H9 (cell line): Measurements from ENCODE around the gene DEPP1. TPM values are rescaled to one million over a fixed set of nuclear protein-coding genes. Genes with fewer than 3 reads are reported as not detected.

Experiments used
- DNase-seq: peaks from one replicate; pipeline ENCODE4 v3.0.0-alpha.2; 2017
- H2AFZ ChIP-seq: one replicate; pipeline ENCODE4 v1.6.1; 2013; ENCODE audit warnings: mild to moderate bottlenecking, low read length, control low read depth, moderate library complexity
- H2AK5ac ChIP-seq: 2 replicates; pipeline ENCODE4 v1.6.1; 2013; ENCODE audit warnings: low read length, control low read depth, mixed read lengths; ENCODE audit not compliant: insufficient read length
- H2BK120ac ChIP-seq: one replicate; pipeline ENCODE4 v1.6.1; 2013; ENCODE audit warnings: low read depth, mild to moderate bottlenecking, low read length, control low read depth, inconsistent platforms; ENCODE audit not compliant: poor library complexity, severe bottlenecking
- H2BK12ac ChIP-seq: 2 replicates; pipeline ENCODE4 v1.6.1; 2013; ENCODE audit warnings: low read length, control low read depth, mixed read lengths, low read depth; ENCODE audit not compliant: insufficient read length
- H2BK15ac ChIP-seq: 2 replicates; pipeline ENCODE4 v1.6.1; 2013; ENCODE audit warnings: low read depth, low read length, control low read depth
- H2BK20ac ChIP-seq: one replicate; pipeline ENCODE4 v1.6.1; 2013; ENCODE audit warnings: low read depth, mild to moderate bottlenecking, low read length, control low read depth, inconsistent platforms; ENCODE audit not compliant: poor library complexity, severe bottlenecking
- H2BK5ac ChIP-seq: 2 replicates; pipeline ENCODE4 v1.6.1; 2013; ENCODE audit warnings: low read length, control low read depth, mixed read lengths; ENCODE audit not compliant: insufficient read length
- H3K14ac ChIP-seq: 2 replicates; pipeline ENCODE4 v1.6.1; 2013; ENCODE audit warnings: low read length, control low read depth; ENCODE audit not compliant: insufficient read depth
- H3K18ac ChIP-seq: 2 replicates; pipeline ENCODE4 v1.6.1; 2013; ENCODE audit warnings: low read depth, mild to moderate bottlenecking, mixed read lengths, low read length, control low read depth; ENCODE audit not compliant: insufficient read length
- H3K23ac ChIP-seq: 2 replicates; pipeline ENCODE4 v1.6.1; 2013; ENCODE audit warnings: low read length, control low read depth, mixed read lengths, low read depth; ENCODE audit not compliant: insufficient read length
- H3K23me2 ChIP-seq: 2 replicates; pipeline ENCODE4 v1.6.1; 2013; ENCODE audit warnings: low read depth, mild to moderate bottlenecking, mixed read lengths, low read length, control low read depth; ENCODE audit not compliant: insufficient read length, poor library complexity, severe bottlenecking
- H3K27ac ChIP-seq: 2 replicates; pipeline ENCODE4 v1.5.1; 2013; ENCODE audit warnings: low read length, control low read depth, mixed read lengths, low read depth; ENCODE audit not compliant: insufficient read length
- H3K27me3 ChIP-seq: 2 replicates; pipeline ENCODE4 v1.6.1; 2013; ENCODE audit warnings: low read length, control low read depth, inconsistent platforms; ENCODE audit not compliant: insufficient read depth
- H3K4ac ChIP-seq: 2 replicates; pipeline ENCODE4 v1.6.1; 2013; ENCODE audit warnings: low read depth, mild to moderate bottlenecking, control low read depth, inconsistent platforms, low read length, moderate library complexity
- H3K4me1 ChIP-seq: 2 replicates; pipeline ENCODE4 v1.6.1; 2013; ENCODE audit warnings: low read length, control low read depth, inconsistent platforms; ENCODE audit not compliant: insufficient read depth
- H3K4me2 ChIP-seq: 2 replicates; pipeline ENCODE4 v1.6.1; 2013; ENCODE audit warnings: low read length, control low read depth, mixed read lengths; ENCODE audit not compliant: insufficient read length, insufficient read depth
- H3K56ac ChIP-seq: 2 replicates; pipeline ENCODE4 v1.6.1; 2013; ENCODE audit warnings: low read depth, mild to moderate bottlenecking, mixed read lengths, low read length, control low read depth; ENCODE audit not compliant: insufficient read length
- H3K79me1 ChIP-seq: 2 replicates; pipeline ENCODE4 v1.6.1; 2013; ENCODE audit warnings: low read depth, mild to moderate bottlenecking, moderate library complexity, low read length, control low read depth, inconsistent platforms; ENCODE audit not compliant: insufficient read depth, poor library complexity, severe bottlenecking
- H3K79me2 ChIP-seq: 2 replicates; pipeline ENCODE4 v1.6.1; 2013; ENCODE audit warnings: low read length, control low read depth, inconsistent platforms; ENCODE audit not compliant: insufficient read depth
- H3K9ac ChIP-seq: 2 replicates; pipeline ENCODE4 v1.6.1; 2013; ENCODE audit warnings: low read length, control low read depth, mixed read lengths; ENCODE audit not compliant: insufficient read length; ENCODE audit errors: extremely low read depth
- H3K9me3 ChIP-seq: one replicate; pipeline ENCODE4 v1.6.1; 2013; ENCODE audit warnings: low read depth, low read length, inconsistent platforms; ENCODE audit not compliant: control insufficient read depth
- H3T11ph ChIP-seq: one replicate; pipeline ENCODE4 v1.6.1; 2013; ENCODE audit warnings: mild to moderate bottlenecking, low read length, control low read depth, inconsistent platforms
- H4K20me1 ChIP-seq: one replicate; pipeline ENCODE4 v1.6.1; 2013; ENCODE audit not compliant: control insufficient read depth, insufficient read length, insufficient read depth
- H4K5ac ChIP-seq: 2 replicates; pipeline ENCODE4 v1.6.1; 2013; ENCODE audit warnings: low read depth, mild to moderate bottlenecking, mixed read lengths, low read length, control low read depth; ENCODE audit not compliant: insufficient read length
- H4K8ac ChIP-seq: replicated peaks from 2 replicates; pipeline ENCODE4 v1.6.1; 2013; ENCODE audit warnings: low read length, control low read depth, mixed read lengths, low read depth; ENCODE audit not compliant: insufficient read length
- H4K91ac ChIP-seq: 2 replicates; pipeline ENCODE4 v1.6.1; 2013; ENCODE audit warnings: low read depth, mild to moderate bottlenecking, moderate library complexity, mixed read lengths, low read length, control low read depth; ENCODE audit not compliant: insufficient read length
- H3K27ac Mint-ChIP-seq, 3 experiments: 2 replicates in 2 of 3; 3 replicates in 1 of 3; pipeline ENCODE4 v1.8.0; 2020 to 2021; ENCODE audit warnings: mixed read lengths in 3 of 3, mild to moderate bottlenecking in 1 of 3, moderate library complexity in 1 of 3
- H3K27me3 Mint-ChIP-seq: 2 replicates; pipeline ENCODE4 v1.8.0; 2021; ENCODE audit warnings: low read depth, mild to moderate bottlenecking, moderate library complexity, mixed read lengths
- H3K36me3 Mint-ChIP-seq, 3 experiments: 2 replicates in 2 of 3; 3 replicates in 1 of 3; pipeline ENCODE4 v1.8.0; 2020 to 2021; ENCODE audit warnings: low read depth in 3 of 3, mixed read lengths in 3 of 3; ENCODE audit not compliant: insufficient read depth in 1 of 3
- H3K4me1 Mint-ChIP-seq, 2 experiments: 2 replicates each; pipeline ENCODE4 v1.8.0; 2020; ENCODE audit warnings: mixed read lengths in 2 of 2
- H3K4me3 Mint-ChIP-seq, 2 experiments: 2 replicates in 1 of 2; 3 replicates in 1 of 2; pipeline ENCODE4 v1.8.0; 2020 to 2021; ENCODE audit warnings: mild to moderate bottlenecking in 2 of 2, mixed read lengths in 2 of 2, moderate library complexity in 1 of 2
- H3K9me3 Mint-ChIP-seq, 2 experiments: 2 replicates in 1 of 2; 3 replicates in 1 of 2; pipeline ENCODE4 v1.8.0; 2020; ENCODE audit warnings: mild to moderate bottlenecking in 2 of 2, mixed read lengths in 2 of 2, moderate library complexity in 1 of 2
- CTCF ChIP-seq: fragments of 200-600 bp; sonication (generic); conservative IDR thresholded peaks from 3 replicates; pipeline ENCODE4 v1.8.0; 2021; ENCODE audit warnings: antibody characterized with exemption, mild to moderate bottlenecking
- WGBS: extraction: QIAGEN DNeasy Blood & Tissue Kit; methylation state at CpG from one replicate; pipeline ENCODE4 v1.1.7; 2013; ENCODE audit warnings: missing lambda C conversion rate, low lambda C conversion rate, mixed read lengths; ENCODE audit not compliant: insufficient read length; ENCODE audit errors: extremely low coverage; 5-methylcytosine and 5-hydroxymethylcytosine counted together
- total RNA-seq: library from RNA; stranded (reverse); gene quantifications from 2 replicates; pipeline ENCODE4 v1.2.1, GENCODE V29; 2021

The DEPP1 gene
- total RNA-seq, 1 experiment from 2014 or later, result 2.4 TPM

DNA sequence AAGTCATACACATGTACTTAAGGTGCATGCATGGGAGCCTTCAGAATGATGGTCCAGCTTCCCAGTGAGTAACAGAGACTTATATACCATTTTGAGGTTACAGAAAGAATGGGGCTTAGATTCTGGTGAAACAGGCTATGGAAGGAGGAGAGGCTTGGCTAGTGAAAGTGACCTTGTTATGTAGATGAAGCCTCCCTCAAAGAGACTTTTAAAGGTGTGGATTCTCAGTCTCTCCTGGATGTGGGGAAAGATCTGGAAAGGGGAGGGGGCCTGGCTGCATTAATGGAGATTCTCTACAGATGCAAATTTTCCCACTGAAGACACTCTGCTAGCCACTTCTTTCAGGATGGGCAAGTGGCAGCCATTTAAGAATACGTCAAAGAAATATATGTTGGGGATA is 13.5 kb downstream of the DEPP1 start:
- Histone ChIP-seq H3K4me1 (peaks cover 23% of the 10 kb centered on the region), H2BK20ac (no peak overlapping the region), H4K8ac (no peak overlapping the region), H3K14ac (no peak overlapping the region), H3K56ac (no peak overlapping the region), H2BK120ac (no peak overlapping the region), H3K18ac (no peak overlapping the region), H3K23ac (no peak overlapping the region), H2BK15ac (no peak overlapping the region), H2AFZ (no peak overlapping the region), H3T11ph (no peak overlapping the region), H3K27me3 (no peaks in the 10 kb centered on the region), H3K4me2 (no peak overlapping the region), H3K23me2 (no peaks in the 10 kb centered on the region), H3K9ac (no peak overlapping the region), H3K9me3 (no peaks in the 10 kb centered on the region), H4K20me1 (no peaks in the 10 kb centered on the region), H3K27ac (no peak overlapping the region), H3K4ac (no peak overlapping the region), H3K79me2 (no peaks in the 10 kb centered on the region), H2BK5ac (no peak overlapping the region), H4K91ac (no peak overlapping the region), H4K5ac (no peak overlapping the region), H3K79me1 (no peaks in the 10 kb centered on the region), H2BK12ac (no peak overlapping the region), H2AK5ac (no peak overlapping the region)
- peak; percentile 26 for DNase-seq
- no peak overlapping the region for H3K4me3 Mint-ChIP-seq
- no CpG with 5 or more reads among the region's 1 CpG for WGBS
- peaks cover 0 to 10% (median 2%) of the 10 kb centered on the region in 3 experiments; a peak in 4 of 7 replicates for H3K36me3 Mint-ChIP-seq
- no peak for TF ChIP-seq CTCF
- peak overlapping the region in 2 of 3 experiments; percentile 57 to 77; a peak in 3 of 7 replicates for H3K27ac Mint-ChIP-seq
- no peaks in the 10 kb centered on the region; a peak in 1 of 5 replicates for H3K9me3 Mint-ChIP-seq
- H3K27me3 Mint-ChIP-seq, result peaks cover 12% of the 10 kb centered on the region
- H3K4me1 Mint-ChIP-seq, result peaks cover 69 to 70% of the 10 kb centered on the region in 2 experiments
